Spleen (tissue), 11 donors: ENCODE data around the gene PRMT1. TPM values are rescaled to one million over a fixed set of nuclear protein-coding genes. Genes with fewer than 3 reads are reported as not detected.

Source experiments
- DNase-seq: peaks from one replicate; pipeline ENCODE4 v3.0.0-alpha.2; 2020
- H3K27ac ChIP-seq, 8 donors: fragments of 200-600 bp; sonication (generic) in 7 of 8; 1 replicate in 4 of 8; 2 replicates in 4 of 8; pipeline versions ENCODE4 v1.5.0 to v1.8.0; 2016 to 2021; ENCODE audit warnings: inconsistent platforms in 4 of 8, mild to moderate bottlenecking in 4 of 8, moderate library complexity in 1 of 8
- H3K27me3 ChIP-seq, 7 donors: fragments of 200-600 bp; sonication (generic) in 6 of 7; replicated peaks in 1 of 7; 1 replicate in 4 of 7; 2 replicates in 3 of 7; pipeline versions ENCODE4 v1.5.0 to v1.8.0; 2016 to 2021; ENCODE audit warnings: inconsistent platforms in 3 of 7, mild to moderate bottlenecking in 1 of 7
- H3K36me3 ChIP-seq, 6 donors: fragments of 200-600 bp; sonication (generic) in 5 of 6; 1 replicate in 4 of 6; 2 replicates in 2 of 6; pipeline versions ENCODE4 v1.5.0 to v1.8.0; 2016 to 2021; ENCODE audit warnings: inconsistent platforms in 2 of 6
- H3K4me1 ChIP-seq, 6 donors: fragments of 200-600 bp; sonication (generic) in 5 of 6; 1 replicate in 3 of 6; 2 replicates in 3 of 6; pipeline versions ENCODE4 v1.5.0 to v1.8.0; 2016 to 2021; ENCODE audit warnings: inconsistent platforms in 3 of 6
- H3K4me3 ChIP-seq, 8 donors: fragments of 200-600 bp; sonication (generic) in 7 of 8; 1 replicate in 4 of 8; 2 replicates in 4 of 8; pipeline versions ENCODE4 v1.5.0 to v1.8.0; 2016 to 2021; ENCODE audit warnings: inconsistent platforms in 4 of 8, mild to moderate bottlenecking in 4 of 8, moderate library complexity in 2 of 8
- H3K9me3 ChIP-seq, 8 donors: fragments of 200-600 bp; sonication (generic) in 7 of 8; 1 replicate in 4 of 8; 2 replicates in 4 of 8; pipeline versions ENCODE4 v1.5.0 to v1.8.0; 2016 to 2021; ENCODE audit warnings: inconsistent platforms in 4 of 8
- POLR2A ChIP-seq, 3 donors: fragments of 450-650 bp; IDR thresholded peaks; one replicate each; pipeline ENCODE4 v1.5.1; 2017; ENCODE audit warnings: antibody characterized with exemption in 3 of 3, mild to moderate bottlenecking in 1 of 3
- POLR2AphosphoS5 ChIP-seq, 3 donors: sonication (generic); formaldehyde crosslinking; IDR thresholded peaks; one replicate each; pipeline ENCODE4 v1.5.1; 2017; ENCODE audit warnings: antibody characterized with exemption in 3 of 3
- WGBS, 5 donors: extraction: QIAGEN DNeasy Blood & Tissue Kit in 3 of 5; methylation state at CpG; one replicate each; pipeline versions ENCODE4 v1.1.5 to v1.1.7; 2013 to 2018; 5-methylcytosine and 5-hydroxymethylcytosine counted together
- intact Hi-C: fragments of 100-400 bp; cut with DNase I; formaldehyde crosslinking; loops from one replicate; pipeline ENCODE4 v1.15.0; 2023; ENCODE audit warnings: low total_unique reads
- polyA plus RNA-seq, 3 donors: library from polyadenylated mRNA; stranded (reverse); fragments of 200-250 nt; gene quantifications; one replicate each; pipeline ENCODE4 v1.2.1, GENCODE V29; 2013
- total RNA-seq, 7 donors: library from RNA; depleted of rRNA in 3 of 7; stranded (reverse); fragments of >200 nt in 3 of 7; fragmentation: NEBNext Ultra II Directional in 4 of 7; extraction: Animal tissue kit (Norgen Biotek cat#: 25700) in 4 of 7; gene quantifications; one replicate each; pipeline versions ENCODE4 v1.1.0 to v1.2.1, GENCODE V29; 2016 to 2021
- TF ChIP-seq, protein P1 (sequence below), 11 experiments: fragments of 200-600 bp in 7 of 11; fragments of 450-650 bp in 4 of 11; sonication (generic) in 4 of 11; IDR thresholded peaks in 8 of 11; conservative IDR thresholded peaks in 3 of 11; 1 replicate in 7 of 11; 2 replicates in 4 of 11; pipeline versions ENCODE4 v1.4.0 to v1.8.0; 2016 to 2021; ENCODE audit warnings: antibody characterized with exemption in 11 of 11, inconsistent platforms in 4 of 11, mild to moderate bottlenecking in 1 of 11
- donor health status: healthy with polysubstance abuse.
- donor health status: DM: no; HTN: no; CAD: no; lungs with moderate emphysema.
- donor health status: DM: no; HTN: no; CAD: no.
- donor health status: Bipolar disorder and iron deficiency.
- donor health status: healthy.
- donor health status: DM: no; HTN: no; CAD: no.
- donor health status: DM: yes; HTN: yes; CAD: no.

The PRMT1 gene
- total and polyA plus RNA-seq, 10 donors: 108 to 175 (median 124) TPM

DNA sequence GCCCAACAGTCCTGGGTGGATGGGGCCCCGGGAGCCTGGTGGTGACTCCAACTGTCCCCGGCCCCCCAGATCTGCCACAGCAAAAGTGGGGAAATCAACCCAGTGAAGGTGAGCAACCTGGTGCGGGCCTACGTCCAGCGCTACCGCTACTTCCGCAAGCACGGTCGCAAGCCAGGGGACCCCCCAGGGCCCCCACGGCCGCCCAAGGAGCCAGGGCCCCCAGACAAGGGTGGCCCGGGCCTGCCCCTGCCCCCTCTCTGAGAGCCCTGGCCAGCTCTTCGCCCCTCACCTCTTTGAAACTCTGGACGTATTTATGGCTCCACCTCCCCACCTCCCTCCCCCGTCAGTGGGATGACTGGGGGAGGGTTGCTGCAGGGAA, 18.9 kb upstream of the PRMT1 start:
- Histone ChIP-seq H3K27ac (no peak overlapping the region), H3K4me1 (peaks cover under 1 to 44% (median 11%) of the 10 kb centered on the region in 6 donors), H3K4me3 (no peak overlapping the region), H3K36me3 (peaks cover 4 to 100% (median 95%) of the 10 kb centered on the region in 6 donors), H3K9me3 (no peaks in the 10 kb centered on the region), H3K27me3 (no peaks in the 10 kb centered on the region)
- DNase-seq: no peak
- intact Hi-C loops: no loop called here
- WGBS, 5 donors: 83 to 94% (median 89%) methylated on average over 7 to 15 of the region's 15 CpGs
- TF ChIP-seq POLR2A (IDR thresholded peaks at IDR 0.05) (no peak), POLR2AphosphoS5 (IDR thresholded peaks at IDR 0.05) (peak in 1 of 3 donors; percentile 1)
- TF ChIP-seq, protein P1, sequence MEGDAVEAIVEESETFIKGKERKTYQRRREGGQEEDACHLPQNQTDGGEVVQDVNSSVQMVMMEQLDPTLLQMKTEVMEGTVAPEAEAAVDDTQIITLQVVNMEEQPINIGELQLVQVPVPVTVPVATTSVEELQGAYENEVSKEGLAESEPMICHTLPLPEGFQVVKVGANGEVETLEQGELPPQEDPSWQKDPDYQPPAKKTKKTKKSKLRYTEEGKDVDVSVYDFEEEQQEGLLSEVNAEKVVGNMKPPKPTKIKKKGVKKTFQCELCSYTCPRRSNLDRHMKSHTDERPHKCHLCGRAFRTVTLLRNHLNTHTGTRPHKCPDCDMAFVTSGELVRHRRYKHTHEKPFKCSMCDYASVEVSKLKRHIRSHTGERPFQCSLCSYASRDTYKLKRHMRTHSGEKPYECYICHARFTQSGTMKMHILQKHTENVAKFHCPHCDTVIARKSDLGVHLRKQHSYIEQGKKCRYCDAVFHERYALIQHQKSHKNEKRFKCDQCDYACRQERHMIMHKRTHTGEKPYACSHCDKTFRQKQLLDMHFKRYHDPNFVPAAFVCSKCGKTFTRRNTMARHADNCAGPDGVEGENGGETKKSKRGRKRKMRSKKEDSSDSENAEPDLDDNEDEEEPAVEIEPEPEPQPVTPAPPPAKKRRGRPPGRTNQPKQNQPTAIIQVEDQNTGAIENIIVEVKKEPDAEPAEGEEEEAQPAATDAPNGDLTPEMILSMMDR (IDR thresholded peaks at IDR 0.05 in 8 of 11, conservative IDR thresholded peaks at IDR 0.05 in 3 of 11): no peak

DNA sequence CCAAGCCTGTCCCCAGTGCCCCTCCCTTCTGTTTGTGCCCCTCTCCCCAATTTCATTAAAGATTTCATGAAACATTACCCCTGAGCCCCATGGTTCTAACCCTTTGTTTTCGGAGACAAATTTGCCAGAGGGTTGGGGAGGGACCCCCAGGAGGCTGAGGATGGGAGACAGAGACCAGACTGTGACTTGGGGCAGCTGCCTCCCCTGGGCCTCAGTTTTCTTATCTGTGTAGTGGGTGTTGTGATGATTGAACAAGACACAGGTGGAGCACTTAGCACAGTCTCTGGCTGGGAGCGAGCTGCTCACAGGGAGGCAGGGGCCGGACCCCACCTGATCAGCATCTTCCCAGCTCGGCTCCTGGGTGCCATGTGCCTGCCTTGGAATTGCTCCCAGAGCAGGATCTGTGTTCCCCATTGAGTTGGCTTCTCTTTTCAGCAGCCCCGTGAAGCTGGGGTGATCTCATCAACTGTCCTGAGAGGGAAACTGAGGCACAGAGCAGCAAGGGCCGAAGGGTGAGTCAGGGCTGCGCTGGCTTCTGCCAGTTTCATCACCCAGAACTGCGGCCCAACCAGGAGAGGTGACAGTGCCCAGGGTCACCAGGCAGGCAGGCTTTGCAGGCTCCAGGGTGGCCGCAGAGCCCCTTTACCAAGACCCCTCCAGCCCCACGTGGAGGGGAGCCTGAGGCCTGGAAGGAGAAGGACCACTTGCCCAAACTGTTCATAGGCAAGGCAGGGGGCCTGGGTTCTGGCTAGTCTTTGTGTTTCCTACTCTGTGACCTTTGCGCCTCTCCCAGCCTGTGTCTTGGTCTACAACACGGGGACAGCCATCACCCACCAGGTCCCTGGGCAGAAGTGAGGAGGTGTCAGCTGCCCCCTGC, 18.3 kb upstream of the PRMT1 start:
- intact Hi-C loops: no loop called here
- H3K27ac ChIP-seq: peak overlapping the region in 1 of 8 donors; percentile 18
- H3K4me1 ChIP-seq: peaks cover 7 to 45% (median 16%) of the 10 kb centered on the region in 6 donors
- H3K36me3 ChIP-seq: peaks cover 4 to 98% (median 89%) of the 10 kb centered on the region in 6 donors
- H3K9me3 ChIP-seq: no peaks in the 10 kb centered on the region
- no peaks in the 10 kb centered on the region for H3K27me3 ChIP-seq
- 88 to 97% (median 93%) methylated on average over 9 to 12 of the region's 12 CpGs for WGBS, 5 donors
- TF ChIP-seq, protein P1 (IDR thresholded peaks at IDR 0.05 in 8 of 11, conservative IDR thresholded peaks at IDR 0.05 in 3 of 11): no peak
- peak in 2 of 3 donors; percentile 23 to 71 for TF ChIP-seq POLR2AphosphoS5 (IDR thresholded peaks at IDR 0.05)
- no peak overlapping the region for H3K4me3 ChIP-seq
- no peak for DNase-seq

DNA sequence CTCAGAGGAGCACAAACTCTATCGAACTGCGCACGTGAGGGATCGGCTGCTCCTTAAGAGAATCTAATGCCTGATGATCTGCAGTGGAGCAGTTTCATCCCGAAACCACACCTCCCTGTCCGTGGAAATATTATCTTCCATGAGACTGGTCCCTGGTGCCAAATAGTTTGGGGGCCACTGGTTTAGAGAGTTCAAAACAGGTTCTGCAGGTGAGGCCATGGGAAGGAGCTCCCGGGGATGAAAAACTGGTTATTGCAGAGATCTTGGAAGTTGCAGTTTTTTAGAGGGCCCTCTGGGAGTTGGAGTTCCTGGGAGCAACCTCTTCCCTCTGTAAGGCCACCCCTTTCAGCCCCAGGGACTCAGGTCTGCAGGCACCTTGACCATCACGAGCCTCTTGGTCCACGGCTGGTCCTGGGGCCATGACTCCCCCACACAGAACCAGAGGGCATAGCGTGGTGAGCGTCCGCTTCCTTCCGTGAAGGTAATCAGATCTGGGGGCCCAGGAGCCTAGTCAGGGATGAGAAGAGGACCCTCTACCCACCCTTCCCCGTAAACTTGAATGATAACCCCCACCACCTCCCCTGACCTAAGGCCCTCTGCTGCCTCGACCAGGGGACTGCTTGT, 16.6 kb upstream of the PRMT1 start:
- no peak for DNase-seq
- intact Hi-C loops: loop anchor here (10.0 kb wide), 1 partner anchor 66 kb away; the partner anchor contains the start of gene PRR12
- Histone ChIP-seq H3K4me3 (no peak overlapping the region), H3K36me3 (peaks cover 4 to 81% (median 73%) of the 10 kb centered on the region in 6 donors), H3K27ac (peak overlapping the region in 1 of 8 donors; percentile 18), H3K27me3 (no peaks in the 10 kb centered on the region), H3K4me1 (peaks cover 7 to 49% (median 25%) of the 10 kb centered on the region in 6 donors), H3K9me3 (no peaks in the 10 kb centered on the region)
- 86 to 94% (median 89%) methylated on average over 13 to 15 of the region's 15 CpGs for WGBS, 5 donors
- no peak for TF ChIP-seq POLR2A (IDR thresholded peaks at IDR 0.05)
- TF ChIP-seq POLR2AphosphoS5 (IDR thresholded peaks at IDR 0.05): peak in 1 of 3 donors; percentile 38

DNA sequence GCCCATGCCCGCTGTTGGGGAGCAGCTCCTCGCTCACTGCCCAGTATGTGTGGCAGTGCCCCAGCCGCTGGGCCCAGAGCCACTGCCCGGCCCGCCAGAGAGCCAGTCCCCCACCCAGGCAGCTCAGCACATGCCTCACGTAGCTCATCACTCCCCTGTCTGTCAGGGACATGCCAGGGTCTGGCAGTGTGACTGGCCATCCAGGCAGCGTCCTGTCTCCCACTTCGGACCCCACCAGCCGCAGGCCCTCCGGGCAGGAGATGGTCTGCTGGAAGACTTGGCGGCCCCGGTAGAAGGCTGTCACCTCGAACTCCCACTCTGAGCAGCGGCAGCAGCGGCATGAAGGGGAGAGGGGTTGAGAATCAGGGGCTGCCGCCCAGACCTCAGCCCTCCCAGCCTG, 15.1 kb upstream of the PRMT1 start:
- Histone ChIP-seq H3K27ac (peak overlapping the region in 1 of 8 donors; percentile 96), H3K27me3 (no peaks in the 10 kb centered on the region), H3K36me3 (peaks cover 4 to 66% (median 58%) of the 10 kb centered on the region in 6 donors), H3K4me3 (no peak overlapping the region), H3K4me1 (peaks cover 15 to 53% (median 34%) of the 10 kb centered on the region in 6 donors), H3K9me3 (no peaks in the 10 kb centered on the region)
- 93 to 97% (median 96%) methylated on average over 3 to 16 of the region's 16 CpGs for WGBS, 5 donors
- intact Hi-C loops: loop anchor here (10.0 kb wide), 1 partner anchor 67 kb away; the partner anchor contains the start of gene PRR12
- DNase-seq: no peak
- TF ChIP-seq, protein P1 (IDR thresholded peaks at IDR 0.05 in 8 of 11, conservative IDR thresholded peaks at IDR 0.05 in 3 of 11): no peak
- peak in 2 of 3 donors; percentile 36 to 72 for TF ChIP-seq POLR2AphosphoS5 (IDR thresholded peaks at IDR 0.05)
